ENCODE data around the gene SLC30A9.

The SLC30A9 gene

DNA sequence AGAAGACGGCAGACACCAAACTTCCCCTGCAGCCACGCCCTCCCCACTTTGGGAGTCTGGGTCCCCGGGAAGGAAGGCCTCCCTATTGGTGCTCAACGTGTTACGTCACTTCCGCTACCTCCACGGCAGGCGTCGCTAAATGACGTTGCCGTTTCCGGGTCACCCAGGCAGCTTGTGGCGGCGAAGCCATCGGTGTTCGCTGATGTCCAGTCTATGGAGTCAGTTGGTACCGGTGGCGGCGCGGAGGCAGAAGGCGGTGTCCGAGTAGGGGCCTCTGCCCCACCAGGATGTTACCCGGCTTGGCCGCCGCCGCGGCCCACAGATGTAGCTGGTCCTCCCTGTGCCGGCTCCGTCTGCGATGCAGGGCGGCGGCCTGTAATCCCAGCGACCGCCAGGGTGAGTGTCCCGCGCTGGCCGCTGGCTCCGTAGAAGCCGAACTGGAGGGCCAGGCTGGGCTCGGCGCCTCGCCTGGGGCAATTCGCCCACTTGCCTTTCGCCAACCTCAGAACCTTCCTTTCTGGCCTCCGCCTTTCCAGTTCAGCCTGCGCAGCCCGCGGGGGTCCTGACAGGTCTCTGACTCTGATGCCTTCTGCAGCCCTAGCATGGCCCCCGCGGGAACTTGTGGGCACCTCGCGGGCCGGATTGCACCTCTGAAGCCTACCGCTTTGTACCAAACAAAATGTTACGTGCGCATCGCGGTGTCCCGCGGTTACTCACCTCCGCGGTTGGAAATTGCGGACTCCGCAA is at the start of gene SLC30A9:
Gene SLC30A9 (plus strand): TSS at position 166 of the 747 bp plus-strand sequence. CDS start 122 bp downstream, at position 288.
- peak; percentile 97 for DNase-seq

DNA sequence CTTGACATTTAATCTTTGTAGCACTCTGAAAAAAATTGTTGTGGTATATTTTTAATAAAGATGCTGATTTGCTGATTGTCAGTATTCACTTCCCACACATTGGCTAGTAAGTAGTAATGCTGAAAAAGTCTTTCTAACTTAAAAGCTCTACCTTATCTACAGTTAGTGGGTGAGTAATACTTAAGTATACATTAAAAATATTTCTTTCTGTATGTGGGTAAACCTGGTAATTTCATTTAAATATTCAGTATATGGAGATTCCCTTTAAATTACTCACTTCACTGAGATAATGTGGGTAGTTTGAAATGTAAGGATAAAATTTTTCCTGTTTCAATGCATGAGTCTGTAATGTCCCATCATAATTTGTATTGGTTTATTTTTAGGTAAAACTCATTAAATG is 49.5 kb upstream of the SLC30A9 start:
- no peak for DNase-seq

DNA sequence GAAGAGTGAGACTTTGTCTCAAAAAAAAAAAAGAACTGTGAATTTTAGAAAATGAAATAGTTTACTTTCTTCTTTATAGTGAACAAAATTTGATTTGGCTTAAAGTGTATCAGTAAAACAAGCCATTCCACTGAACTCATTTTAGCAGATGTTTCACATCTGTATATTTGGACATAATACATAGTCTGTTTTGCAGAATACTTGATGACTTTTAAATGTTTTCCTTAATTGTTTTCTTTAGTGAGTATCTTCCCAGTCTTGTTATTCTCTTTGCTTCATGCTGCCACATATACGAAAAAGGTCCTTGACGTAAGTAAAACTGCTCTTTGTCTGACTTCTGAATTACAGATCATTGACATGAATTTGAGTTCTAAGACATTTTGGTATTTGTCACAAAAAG is 46.8 kb upstream of the SLC30A9 start:
- no peak for DNase-seq

DNA sequence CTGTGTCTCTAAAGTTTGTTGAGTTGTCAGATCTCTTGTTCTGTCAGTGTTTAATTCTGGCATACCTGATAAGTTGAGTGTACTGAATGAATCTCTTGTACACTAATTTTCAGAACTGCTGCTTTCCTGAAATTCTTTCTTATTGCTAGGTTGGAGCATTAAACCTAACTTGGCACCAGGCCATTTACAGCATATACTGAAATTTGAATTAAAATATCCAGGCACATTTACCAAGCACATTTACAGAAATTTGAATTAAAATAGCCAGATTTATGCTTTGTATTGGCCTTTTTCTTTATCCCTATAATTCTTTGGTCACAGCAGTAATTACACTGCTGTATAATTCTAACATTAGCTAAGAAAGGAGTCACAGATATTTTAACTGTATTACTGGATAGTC is 46.2 kb upstream of the SLC30A9 start:
- DNase-seq, result no peak

DNA sequence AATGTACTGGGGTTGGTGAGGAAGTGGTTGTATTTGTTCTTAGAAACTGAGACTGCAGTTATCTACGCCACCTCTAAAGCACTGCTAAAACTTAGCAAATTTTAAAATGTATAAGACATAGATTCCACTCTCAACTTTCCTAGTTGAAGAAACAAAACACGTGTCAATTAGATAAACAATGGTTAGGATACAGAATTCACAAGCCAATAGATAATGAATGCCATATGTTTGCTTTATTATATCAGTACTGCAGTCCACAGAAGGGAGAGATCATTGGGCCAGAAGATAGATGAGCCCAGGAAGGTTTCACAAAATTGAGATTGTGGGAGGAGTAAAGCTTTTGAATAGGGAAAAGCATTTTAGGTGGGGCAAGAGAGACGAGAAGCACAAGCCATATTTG is 40.8 kb upstream of the SLC30A9 start:
- DNase-seq, result no peak

DNA sequence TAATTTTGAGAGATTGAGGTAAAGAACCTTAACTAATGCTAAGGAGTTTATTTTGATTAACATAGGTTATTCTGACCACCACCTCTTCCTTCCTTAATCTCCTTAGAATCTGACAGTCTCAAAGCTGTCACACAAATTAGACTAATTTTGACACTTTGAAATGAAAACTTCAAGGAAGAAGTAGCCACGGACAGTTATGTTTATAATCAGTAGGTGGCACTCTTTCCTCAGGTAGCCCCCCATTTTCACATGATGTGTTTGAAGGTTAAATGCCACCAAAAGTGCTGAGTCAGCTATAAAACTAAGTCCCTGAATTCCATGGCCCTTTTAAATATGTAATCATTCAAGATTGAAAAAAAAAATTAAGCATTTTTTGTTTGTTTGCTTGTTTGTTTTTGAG is 32.7 kb upstream of the SLC30A9 start:
- no peak for DNase-seq

DNA sequence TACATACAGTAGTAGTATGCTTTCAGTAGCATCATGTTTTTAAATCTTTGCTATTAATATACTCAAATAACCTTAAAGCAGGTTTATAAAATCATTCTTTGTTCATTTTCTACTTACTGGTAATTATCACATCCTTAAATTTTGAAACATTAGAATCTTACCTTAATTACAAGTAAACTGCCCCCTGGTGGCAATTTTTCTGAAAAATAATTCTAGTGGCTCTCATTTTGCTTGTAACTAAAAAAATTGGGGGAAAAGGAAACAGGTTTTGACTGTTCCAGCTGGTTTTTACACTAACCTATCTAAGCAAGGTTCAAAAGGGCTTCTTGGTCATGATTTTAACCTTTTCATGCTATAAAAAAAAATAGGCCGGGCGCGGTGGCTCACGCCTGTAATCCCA is 27.2 kb upstream of the SLC30A9 start:
- DNase-seq, result no peak

DNA sequence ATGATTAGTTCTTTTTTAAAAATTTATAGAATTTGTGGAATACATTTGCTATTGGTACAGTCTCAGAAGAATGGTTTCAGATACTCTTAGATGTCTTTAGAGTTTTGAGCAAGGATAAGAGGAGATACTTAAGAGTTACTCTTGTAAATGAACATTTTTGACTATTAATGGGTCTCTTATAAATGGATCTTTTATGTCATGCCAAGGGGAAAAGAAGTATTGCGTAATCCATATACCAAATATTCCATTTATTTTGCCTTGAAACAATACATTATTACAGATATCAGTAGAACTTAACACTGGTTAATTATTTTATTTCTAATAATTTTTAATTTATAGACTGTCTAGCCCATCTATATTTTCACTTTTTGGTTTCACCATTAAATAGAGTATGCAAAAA is 25.9 kb upstream of the SLC30A9 start:
- DNase-seq, result no peak

DNA sequence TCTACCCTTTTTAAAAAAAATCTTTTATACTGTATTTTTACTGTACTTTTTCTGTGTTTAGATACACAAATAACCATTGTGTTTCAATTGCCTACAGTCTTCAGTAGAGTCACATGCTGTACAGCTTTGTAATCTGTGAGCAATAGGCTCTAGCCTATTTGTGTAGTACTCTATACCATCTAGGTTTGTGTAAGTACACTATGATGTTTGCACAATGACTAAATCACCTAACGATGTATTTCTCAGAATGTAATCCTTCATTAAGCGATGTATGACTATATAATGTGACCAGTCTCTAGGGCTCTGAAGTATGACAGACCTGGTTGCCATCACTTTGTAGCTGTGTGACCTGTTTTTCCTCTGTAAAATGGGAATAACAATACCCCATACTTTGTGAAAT is 22.9 kb upstream of the SLC30A9 start:
- no peak for DNase-seq

DNA sequence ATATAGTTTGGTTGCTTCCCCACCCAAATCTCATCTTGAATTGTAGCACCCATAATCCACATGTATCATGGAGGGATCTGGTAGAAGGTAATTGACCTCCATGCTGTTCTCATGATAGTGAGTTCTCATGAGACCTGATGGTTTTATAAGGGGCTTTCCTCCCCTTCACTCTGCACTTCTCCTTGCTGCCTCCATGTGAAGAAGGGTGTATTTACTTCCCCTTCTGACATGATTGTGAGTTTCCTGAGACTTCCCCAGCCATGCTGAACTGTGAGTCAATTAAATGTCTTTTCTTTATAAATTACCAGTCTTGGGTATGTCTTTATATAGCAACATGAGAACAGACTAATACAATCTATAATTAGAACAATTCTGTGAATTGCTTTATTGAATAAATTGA is 20.7 kb upstream of the SLC30A9 start:
- no peak for DNase-seq

DNA sequence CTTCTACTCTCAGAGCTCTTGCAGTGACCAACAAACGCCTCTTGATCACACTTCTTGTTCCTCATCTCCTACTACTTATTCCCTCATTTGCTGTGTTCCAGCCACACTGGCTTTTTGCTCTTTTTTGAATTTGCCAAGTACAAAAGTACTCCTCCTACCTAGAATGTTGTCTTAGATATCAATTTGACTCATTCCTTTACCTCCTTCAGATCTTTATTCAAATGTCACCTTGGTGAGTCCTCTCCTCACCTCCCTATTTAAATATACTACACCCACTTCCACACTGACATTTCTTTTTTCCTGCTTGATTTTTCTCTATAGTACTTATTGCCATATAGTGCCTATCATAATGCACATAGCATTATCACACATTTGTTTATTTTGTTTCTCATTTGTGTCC is 15.0 kb upstream of the SLC30A9 start:
- DNase-seq, result no peak

DNA sequence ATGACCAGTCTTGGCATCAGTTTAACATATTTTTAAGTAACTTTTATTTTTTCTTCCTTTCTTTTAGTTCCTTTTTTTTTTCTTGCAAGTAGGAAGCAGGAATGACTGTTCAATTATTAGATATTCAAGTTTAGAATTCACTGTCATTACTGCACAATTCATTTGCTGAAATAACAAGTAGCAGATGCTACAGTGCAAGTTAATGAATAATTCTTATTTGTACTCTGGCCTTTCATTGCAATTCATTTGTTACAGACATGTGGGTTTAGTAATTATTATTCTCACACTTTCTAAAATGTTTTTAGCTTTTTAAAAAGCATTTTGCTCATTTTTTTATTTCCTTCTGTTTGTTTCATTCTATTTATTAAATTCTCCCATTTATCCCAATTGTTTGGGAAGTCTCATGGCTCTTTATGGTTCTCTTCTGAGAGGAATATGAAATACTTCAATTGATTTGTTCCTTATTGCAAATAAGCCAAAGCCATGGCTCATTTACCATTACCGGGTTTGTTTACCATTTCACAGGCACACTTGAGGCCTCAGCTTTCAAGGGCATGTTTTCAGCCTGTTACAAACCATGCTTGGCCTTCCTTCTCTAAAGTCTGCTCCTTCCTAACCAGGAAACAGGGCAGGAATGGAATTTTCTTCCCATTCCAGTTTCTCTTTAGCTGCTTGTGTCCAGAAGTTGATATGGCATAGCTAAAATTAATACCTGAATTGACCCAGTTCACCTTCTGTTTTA is 13.4 kb upstream of the SLC30A9 start:
- DNase-seq, result no peak

DNA sequence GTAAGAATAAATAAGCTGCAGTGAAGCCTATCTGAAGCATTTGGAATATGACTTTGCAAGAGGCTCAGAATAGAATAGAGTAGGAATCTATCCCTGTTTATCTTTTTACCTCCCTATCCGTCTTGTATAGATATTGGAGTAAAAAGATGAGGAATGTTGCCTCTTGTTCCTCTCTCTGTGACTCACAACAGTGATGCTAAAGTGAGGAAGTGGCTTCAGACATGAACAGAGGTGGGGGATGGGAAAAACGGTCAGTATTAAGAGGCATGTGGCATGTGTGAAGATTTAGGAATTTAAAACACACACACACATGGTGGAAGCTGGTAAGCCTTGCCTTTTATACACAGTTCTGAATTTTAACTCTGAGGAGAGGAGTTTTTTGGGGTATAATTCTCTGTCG is 12.6 kb upstream of the SLC30A9 start:
- DNase-seq, result no peak

DNA sequence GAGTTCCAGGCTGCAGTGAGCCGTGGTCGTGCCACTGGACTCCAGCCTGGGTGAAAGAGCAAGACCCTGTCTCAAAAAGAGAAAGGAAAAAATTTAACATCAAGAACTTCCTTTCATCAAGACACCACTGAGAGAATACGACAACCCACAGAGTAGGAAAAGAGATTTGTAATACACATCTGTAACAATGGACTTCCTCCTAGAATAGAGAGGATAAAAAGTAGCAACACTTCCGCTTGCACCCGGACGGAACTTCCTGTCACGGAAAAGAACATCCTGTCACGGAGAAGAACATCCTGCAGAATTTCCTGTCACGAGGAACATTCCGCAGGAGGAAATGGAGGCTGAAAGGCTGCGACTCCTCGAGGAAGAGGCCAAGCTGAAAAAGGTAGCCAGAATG is 8.9 kb upstream of the SLC30A9 start, which contains the start of gene DCAF4L1:
Gene DCAF4L1 (plus strand): TSS at position 301 of the 400 bp plus-strand sequence. CDS start 37 bp downstream, at position 338.
- DNase-seq, result no peak

DNA sequence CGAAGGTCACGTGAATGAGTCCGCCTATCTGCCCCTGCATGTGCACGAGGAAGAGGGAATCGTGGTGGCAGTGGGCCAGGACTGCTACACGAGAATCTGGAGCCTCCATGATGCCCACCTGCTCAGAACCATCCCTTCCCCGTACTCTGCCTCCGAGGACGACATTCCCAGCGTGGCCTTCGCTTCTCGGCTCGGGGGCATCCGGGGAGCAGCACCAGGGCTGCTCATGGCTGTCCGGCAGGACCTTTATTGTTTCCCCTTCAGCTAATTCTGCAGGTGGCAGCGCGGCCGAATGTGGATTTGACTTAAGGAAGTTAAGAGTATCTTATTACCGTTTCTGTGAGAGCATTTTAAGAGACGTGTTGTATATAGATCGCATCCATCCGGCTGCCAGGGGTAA is 7.6 kb upstream of the SLC30A9 start:
- DNase-seq, result no peak

DNA sequence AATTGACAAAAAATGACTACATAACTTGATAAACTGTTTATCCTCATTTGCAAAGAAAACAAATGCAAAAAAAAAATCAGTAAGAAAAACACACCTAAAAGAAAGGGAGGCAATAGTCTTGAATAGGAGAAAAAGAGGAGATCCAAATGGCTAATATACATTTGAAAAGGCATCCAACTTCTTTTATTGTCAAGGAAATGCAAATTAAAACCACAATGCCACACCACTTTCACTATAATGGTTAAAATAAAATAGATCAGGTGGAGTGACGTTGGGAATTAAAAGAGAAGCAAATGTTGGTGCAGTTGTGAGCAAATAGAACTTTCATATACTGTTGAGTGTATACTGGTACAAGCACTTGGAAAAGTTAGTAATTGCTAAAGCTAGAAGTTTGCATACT is 5.2 kb upstream of the SLC30A9 start:
- DNase-seq, result no peak

DNA sequence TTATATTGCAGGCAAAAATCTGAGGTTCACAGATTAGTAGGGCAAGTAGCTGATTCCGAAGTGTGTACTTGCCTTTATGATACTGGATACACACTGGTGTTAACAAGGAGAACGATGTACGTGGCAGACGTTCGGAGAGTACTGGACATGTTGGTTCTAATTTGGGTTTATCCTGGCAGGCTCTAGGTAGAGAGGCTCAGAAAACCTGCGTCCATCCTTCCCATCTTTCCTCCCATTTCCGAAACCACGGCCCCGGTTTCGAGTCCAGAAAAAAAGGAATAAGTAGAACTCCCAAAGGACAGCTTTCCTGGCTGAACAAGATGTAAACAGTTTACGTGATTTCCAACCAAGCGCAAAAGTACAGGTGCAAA is 351 bp upstream of the SLC30A9 start:
- DNase-seq, result no peak

DNA sequence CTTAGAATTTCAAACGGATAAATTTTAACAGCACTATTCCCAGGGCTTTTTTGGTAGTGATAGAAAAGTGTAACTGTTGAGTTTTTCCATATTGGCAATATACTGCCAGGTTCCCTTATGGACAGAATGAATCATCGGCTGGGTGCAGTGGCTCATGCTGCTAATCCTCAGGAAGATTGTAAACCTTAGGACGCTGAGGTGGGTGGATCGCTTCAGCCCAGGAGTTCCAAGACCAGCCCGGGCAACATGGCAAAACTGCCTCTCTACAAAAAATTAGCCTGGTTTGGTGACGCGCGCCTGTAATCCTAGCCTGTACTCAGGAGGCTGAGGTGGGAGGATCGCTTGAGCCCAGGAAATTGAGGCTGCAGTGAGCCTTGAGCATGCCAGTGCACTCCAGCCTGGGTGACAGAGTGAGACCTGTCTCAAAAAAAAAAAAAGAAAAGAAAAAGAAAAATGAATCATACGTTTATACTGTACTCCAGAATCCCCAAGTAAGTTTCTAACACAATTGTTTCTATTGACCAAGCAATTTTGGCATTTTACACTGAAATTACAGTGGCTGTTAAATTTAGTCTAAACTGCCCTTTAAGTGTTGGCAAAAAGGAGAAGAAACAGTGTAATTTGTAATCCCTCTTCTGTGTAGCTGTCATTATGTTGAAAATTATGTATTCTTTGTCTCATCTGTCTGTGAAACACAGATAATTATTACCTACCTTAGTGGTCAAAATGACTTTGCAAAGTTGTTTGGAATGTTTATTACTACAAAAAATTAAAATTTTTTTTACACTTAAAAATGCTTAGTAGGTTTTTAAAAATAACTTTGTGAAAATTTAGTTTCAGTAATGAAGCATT is 1.8 kb downstream of the SLC30A9 start:
- no peak for DNase-seq

DNA sequence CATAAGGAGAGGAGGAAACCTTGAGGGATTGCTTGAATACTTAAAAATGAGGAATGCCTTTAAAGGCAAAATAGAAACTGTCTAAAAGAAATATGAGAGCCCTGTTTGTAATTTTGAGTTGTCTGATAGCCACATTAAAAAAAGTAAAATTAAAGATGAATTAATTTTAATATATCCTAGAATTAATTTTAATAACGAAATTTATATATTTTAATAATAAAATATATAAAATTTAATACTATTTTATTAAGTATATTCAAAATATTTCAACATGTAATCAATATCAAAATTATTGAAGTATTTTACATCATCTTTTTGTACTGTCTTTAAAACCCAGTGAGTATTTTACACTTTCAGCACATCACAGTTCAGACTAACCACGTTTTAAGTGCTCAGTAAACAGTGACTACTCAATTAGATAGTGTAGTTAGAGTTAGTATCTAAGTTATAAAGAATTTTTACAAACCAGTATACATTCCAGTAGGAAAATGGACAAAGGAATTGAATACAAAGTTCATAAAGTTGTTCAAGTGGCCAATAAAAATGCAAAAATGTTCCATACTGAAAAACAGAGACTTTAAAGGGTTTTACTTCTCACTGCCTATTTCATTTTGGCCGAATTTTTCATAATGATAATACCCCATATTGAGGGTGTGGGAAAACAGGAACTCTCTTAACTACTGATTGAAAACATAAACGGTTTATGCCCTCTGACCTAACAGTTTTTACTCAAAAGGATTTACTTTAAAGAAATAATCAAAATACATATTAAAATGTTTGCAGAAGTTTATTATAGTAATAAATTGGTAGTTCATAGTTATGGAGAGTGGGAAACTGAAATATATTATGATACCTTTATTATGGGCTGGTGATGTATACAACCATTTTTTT is 2.9 kb downstream of the SLC30A9 start:
- DNase-seq, result no peak

DNA sequence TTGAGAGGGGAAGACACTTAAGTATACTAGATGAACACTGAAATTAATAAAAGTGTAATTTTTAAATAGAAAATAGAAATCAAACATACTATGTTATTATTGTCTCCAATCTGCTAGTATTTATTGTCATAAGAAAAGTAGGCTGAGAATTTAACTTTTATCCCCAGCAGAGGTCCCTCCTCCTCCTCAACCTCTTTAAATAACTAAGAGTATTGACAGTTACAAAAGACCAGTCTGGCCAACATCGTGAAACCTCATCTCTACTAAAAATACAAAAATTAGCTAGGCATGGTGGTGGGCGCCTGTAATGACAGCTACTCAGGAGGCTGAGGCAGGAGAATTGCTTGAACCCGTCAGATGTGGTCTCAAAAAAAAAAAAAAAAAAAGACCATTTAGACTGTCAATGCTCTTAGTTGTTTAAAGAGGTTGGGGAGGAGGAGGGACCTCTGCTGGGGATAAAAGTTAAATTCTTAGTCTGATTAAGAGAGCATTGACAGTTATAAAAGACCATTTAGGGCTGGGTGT is 4.2 kb downstream of the SLC30A9 start:
- no peak for DNase-seq

DNA sequence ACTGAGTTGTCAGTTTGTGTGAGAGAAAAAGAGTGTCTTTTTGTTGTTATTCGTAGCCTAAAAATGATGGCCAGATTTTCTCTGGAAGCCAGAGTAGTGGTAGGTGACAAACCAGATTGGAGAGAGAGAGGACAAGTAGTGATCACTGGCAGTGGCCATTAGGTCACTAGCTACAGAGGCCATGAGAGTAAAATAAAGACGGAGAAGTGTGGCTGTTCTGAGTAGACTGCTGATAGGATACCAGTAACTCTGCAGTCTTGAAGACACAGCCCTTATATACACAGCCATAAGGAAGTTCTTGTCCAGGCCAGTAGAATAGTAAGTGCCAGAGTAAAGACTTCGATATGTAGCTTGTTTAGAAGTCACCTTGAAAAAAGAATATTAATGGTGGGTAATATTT is 7.7 kb downstream of the SLC30A9 start:
- no peak for DNase-seq

DNA sequence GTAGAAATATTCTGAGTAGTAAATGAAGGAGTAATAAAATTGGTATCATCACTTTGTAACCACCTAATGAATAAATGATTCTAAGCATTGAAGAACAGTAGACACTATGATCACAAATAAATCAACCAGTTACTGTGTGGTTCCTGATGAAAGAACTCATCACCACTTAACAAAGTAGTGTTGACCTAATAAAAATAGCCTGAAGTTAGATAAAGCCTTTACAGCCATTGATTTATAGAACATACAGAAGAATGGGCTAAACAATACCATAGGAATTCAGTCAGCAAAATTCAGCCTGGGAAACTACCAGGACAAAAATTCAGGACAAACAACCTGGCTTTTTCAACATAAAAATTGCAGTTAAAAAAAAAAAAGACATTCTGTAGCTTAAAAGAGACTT is 9.0 kb downstream of the SLC30A9 start:
- no peak for DNase-seq

Measured in NCI-H1092 (cell line).